Stimulated activated CD4-positive, alpha-beta T cell treated with anti-CD3 and anti-CD28 coated beads, Interleukin-2, amount 100 ng/mL, for 48 hours (primary cell): ENCODE results near the gene TP63.

Experiments
- DNase-seq, 2 donors: peaks; one replicate each; pipeline ENCODE4 v3.0.0-alpha.2; 2020

The TP63 gene

DNA sequence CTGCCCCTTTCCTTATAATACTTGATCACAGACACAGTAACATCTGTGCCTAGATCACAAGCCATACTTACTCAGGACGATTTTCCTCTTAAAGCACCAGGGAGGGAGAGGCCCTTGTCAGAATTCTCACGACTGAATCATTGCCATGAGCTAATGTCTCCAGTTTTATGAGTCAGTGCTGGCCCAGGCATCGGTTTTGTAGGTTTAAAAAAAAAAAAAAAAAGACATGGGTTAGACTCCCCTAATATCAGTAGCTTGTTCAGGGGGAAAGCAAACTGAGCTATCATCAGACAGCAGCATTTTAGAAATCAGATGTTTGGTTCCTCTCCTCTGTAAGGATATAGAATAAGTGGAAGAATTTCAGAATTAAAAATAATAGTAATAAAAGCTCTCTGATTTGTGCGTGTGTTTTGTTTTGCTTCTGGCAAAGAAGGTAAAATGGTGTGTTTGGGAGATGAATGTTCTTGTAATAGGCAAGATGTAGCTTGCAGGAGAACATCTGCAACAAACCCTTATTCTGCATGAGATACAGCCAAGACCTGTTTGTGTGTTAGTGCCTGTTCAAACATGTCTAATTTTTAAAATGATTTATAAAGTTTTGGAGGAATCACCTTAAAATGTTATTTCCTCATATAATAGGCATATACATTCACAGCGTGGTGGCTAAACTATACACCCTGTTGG, 193.6 kb downstream of the TP63 start:
- no peak for DNase-seq

DNA sequence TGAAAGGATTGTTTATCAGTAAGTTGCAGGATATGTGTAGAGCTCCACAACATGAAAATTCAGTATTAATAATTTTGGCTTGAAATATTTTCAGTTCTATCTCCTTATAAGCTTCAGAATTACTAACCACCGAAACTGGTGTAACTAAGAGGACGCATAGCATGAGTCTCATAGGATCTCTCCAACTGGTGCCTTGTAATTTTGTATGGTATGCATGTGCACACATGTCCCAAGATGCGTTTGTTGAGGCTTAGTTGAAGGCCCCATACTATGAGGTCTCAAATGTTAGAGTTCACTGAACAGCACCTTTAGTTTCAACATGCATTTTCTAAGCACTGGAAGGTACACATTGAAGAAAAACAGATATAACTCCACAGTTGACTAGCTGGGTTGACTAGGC, 195.4 kb downstream of the TP63 start:
- no peak for DNase-seq

DNA sequence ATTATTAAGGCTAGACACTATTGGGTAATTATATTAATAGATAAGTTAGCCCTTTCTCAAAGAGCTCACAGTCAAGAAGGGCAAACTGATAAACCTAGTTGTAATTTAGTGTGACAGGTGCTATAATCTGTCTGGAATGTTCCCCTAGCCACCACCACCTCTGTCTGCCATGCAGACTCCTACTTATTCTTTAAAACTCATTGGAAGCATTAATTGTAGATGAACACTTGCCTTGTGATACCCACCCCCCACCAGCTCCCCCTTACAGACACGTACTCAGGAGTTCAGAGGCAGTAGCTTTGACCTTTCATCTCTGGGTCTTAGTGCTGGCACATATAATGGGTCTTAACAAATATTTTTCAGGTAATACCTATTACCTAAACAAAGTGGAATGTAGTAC, 195.9 kb downstream of the TP63 start:
- no peak for DNase-seq

DNA sequence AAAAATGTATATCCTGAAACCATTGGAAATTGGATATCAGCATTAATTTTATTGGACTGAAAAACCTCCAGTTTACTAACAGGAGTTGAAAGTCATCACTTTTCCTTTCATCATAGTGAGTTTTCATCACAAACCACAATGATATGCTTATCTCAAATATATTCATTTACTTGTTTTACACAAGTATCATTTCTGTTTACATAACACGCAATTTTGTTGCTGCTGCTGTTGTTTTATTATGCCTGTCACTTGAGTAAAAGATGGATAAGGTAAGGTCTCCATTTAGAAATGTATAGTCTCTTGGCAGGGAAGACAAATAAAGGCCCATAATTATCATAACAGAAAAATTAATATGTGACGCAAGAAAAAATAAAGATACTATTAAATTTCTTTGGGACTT, 199.2 kb downstream of the TP63 start:
- no peak for DNase-seq

DNA sequence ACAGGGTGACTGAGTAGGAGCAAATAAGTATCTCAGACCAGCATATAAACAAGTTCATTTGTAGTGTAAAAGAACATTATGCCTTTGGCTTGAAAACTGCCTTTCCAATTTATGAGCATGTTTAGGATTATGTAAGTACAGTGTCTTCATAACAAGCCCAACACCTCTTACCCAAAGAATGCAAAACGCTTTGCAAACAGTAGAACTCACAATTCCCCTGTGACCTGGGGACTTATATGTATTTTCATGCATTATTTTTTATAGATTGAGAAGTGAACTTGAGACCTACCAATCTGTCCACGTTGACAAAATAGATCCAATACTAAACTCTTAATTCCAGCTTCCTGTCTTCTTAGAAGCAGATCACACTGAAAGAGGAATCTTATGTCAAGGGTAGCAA, 202.1 kb downstream of the TP63 start:
- DNase-seq, result no peak

DNA sequence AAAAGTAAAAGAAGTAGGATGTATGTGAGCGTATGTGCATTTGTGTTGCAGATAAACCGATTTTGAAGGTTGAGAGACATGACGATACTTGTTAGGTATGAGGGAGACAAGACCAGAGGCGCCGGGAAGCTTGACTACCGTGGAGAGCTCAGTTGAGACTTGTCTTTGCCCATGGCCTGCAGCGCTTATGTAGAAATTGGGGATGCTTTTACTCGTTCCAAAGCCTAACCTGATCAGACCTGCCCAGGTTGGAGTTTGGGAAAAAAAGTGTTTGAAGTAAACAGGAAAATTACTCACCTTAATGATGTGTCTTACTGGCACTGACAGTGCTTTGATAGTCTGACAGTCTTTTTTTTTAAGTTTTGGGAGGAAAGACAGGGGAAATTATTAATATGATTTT, 202.8 kb downstream of the TP63 start:
- DNase-seq, result no peak

DNA sequence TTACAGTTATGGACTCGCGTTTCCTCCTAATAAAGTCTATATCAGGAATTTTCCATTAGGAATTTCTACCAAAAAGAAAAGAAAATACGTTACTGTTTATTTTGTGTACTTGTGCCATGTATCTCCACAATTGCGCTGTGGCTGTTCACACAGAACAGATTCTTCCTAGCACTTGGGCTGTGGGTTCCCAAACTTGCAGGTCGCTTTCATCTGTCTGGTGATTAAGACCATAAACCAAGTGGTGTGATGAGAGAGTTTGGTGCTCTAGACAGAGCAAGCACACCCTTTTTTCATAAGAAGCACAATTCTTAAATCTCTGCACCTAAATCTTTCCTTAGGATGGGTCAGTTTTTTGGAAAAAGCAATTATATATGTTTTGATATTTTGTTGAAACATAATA, 203.3 kb downstream of the TP63 start:
- no peak for DNase-seq

DNA sequence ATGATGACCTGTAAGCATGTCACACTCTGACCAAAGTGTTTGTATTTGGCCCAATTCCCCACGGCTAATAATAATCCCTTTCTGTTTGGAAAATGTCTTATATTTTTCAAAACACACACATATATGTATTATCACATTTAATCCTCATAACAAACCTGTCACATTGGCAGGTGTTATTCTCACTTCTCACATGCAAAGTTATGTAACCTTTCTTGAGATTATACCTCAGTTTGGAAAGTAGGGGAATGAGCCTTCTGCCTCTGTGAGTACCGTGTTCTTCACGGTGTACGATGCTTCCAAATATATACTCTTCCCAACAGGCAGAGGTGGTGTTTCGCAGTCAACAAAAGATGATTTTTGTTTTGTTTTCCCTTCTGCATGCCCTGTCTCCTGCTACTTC, 205.6 kb downstream of the TP63 start:
- DNase-seq, result no peak

DNA sequence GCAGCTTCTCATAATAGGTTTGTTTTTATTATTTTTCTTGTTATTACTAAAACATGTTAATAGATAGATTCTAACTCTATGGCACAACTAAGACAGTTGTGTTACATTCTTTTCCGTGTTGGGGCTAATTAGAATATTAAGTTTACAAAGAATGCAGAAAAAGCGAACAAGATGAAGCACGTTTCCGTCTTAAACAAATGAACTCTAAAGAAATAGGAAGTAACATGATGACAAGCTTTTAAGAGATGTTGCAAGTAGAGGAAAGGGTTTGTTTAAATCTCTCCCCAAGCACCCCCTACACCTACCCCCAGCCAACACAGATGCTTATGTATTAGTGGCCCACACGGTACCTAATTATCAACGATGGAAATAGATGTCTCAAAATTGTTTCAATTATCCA, 207.1 kb downstream of the TP63 start:
- no peak for DNase-seq

DNA sequence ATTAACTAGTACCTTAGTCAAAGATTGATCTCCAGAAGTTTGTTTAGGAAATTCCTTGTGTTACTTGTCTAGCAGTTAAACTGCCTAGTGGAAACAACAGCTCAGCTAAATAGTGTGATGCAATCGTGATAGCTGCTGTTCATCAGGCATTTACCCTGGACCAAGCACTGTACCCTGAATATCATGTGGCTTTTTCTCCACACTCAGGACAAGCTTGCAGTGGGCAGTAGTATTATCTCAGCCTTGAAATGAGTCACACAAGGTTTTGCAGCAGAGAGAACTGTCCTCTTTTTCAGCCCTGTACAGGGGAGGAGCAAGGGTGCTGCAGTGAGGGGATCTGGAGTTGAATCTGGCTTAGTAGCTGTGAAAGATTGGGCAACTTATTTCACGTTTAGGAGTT, 208.4 kb downstream of the TP63 start:
- DNase-seq, result no peak

DNA sequence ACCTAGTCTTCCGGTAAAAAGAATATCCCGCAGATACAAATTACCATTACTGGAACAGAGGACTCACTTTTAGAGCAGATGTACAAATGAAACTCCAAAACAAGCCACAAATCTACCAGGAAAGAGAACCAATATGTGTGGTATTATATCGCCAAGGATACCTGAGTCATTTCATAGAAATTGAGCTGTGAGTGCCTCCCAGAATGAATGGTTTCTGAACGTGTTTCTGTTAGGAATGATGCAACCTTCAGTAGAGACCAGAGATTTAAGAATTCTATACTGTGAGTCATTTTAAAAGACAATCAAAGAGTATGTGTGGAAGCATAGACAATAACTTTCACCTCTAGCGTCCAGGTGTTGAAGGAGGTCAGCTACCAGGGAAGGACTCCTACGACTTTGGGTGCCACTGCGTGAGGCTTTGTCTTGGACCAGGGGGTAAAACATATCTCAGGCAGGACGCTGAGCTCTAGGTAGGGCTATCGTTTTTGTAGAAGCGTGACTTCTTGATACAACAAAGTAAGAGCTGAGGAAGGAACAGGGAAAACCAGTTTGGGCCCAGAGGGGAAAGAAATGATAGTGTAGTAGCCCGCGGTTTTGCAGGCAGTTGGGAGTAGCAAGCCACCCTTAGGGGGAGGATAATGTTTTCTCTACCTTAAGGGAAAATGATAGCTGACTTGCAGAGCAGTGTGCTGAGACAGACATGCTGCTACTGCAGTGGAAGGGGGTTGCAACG, 210.4 kb downstream of the TP63 start:
- no peak for DNase-seq

DNA sequence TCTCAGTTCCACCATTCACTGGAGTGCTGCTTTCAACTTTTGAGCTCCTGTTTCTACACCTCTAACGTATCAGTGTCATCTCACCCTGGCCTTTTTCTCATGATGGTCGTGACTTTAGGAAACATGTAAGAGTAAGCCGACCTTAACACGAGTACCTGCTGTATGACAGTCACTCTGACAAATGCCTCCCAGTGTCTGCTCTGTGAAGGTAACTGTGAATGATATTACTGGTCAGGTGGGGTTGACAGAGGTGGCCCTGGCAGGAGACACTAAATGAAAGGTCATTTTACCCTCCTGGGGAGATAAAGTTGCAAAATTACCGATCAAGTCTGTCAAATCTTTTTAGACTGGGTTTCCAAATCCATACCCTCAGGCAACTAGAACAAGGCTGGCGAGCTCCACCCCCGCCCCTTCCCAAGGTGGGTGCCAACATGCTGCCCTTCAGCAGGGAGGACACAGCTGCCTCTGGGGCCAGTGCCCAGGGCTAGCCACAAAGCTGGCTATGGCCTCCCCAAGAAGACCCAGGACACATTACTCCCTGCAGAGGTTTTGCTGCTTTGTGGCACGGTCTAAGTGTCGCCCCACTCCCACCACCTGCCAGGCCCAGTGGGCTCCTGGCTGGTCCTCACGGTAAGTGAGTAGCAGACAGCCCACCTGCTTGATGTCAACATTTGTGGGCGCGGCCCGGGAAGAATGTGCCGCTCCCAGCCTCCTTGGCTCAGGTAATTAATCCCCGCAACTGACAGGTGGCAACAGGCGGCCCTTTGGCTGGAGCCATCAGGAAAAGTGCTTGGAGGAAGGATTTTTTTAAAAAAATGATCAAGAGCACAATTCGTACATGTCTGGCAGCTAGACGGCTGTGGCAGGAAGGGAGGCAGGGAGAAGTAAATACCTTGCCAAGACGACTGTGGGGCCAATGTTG, 211.8 kb downstream of the TP63 start:
- DNase-seq, result no peak

DNA sequence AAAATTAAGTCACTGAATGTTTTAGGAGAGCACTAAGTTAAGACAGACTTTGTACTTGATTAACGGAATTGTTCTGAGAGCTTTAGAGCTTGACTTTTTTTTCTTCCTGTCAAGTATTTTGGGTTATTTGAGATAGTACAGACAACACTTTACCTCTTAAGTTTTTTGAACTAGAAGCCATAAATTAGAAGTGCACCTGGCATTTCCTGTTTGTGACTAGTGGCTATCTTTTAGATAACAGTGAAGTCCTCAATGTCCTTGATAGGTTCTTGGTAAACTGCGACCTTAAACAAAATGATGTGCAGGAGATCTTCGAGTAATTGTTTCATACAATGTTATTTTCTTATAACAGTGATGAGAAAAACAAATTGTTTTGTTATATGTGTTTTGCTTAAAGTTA, 213.9 kb downstream of the TP63 start:
- no peak for DNase-seq

DNA sequence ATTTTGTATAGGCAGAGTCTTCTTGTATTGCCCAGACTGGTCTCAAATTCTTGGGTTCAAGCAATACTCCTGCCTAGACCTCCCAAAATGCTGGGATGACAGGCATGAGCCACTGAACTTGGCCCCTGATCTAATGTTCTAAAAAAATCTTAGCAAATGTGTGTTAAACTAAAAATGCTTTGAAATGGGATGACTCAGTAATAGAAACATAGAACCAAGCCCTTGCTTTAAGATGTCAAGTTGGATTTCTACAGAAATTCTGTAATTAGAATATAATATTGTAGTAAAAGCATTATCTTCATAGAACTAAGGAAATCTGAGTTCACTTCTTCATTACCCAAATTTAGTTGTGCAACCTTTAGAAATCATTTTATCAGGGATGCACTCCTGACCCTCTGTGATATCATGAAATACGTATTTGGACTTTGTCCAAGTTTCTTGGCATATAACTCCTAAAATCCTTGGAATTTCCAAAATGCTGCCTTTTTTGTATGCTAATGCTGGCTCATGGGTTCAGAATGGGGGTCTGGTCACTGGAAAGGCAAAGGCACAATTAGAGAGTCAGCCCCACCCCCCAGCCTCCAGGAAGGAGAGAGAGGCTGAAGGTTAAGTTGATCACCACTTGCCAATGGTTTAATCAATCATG, 217.3 kb downstream of the TP63 start:
- no peak for DNase-seq

DNA sequence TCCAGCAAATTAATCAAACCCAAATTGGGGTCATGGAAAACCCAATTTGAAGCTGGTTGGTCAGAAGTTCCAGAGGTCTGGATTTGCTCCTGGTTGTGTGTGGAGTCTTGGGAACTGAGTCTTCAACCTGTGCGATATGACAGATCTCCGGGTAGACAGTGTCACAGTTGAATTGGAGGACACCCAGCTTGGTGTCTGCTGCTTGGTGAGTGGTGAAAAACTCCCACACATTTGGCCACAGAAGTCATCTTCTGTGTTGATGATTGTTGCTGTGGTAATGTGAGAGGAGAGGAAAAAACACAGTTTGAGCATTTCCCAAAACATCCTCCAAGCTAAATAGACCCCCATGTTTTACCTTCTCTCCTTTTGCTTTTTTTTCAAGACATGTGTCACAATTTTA, 218.1 kb downstream of the TP63 start:
- DNase-seq, result no peak

DNA sequence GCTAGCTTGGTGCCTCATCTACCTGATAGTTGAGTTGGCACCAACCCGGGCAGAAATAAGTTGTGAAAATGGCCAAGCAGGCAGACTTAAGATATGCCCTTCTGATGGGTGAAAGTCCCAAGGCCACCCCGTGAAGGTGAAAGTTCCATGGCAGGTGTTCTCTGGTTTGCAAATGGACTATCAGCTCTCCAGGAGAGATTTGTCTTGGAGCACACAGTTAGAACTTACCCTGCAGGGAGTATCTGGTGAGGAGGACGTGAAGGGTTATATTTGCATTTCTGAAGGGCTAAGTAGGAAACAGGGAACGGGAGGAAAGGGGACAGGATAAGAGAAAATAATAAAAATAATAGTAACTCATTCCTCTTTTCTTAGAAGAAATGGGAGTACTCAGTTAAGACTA, 220.5 kb downstream of the TP63 start:
- no peak for DNase-seq

DNA sequence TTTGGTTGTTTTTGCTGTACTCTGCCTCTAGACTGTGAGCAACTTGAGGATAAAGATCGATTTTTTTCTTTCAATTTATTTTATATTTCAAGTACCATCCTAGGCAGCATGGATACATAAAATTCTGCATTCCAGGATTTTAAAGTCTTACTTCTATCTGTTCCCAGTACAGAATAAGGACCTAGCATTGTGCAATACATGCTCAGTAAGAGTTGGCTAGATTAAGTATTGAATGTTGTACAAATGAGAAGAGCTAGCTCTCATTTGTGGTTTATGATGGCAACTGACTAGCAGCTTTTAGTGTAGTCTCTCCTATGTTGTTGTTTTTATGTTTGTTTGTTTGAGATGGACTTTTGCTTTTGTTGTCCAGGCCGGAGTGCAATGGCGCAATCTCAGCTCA, 222.7 kb downstream of the TP63 start:
- DNase-seq, result no peak

DNA sequence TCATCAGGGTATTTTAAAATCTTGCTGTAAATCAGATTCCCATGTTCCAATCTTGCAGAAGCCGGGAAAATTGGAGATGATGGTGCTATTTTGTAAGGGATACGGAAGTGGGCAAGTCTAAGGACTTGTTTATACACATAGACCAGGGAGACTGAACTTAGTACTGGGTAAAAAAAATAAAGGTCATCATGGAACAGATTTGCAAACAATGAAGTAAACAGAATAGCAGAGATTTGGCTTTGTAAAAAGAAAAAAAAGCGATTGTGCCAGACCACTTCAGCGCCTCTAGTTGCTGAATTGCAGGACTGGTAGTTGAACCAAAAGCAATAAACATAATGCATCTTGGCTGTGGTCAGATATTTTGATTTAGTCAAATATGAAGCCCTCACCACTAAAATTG, 229.1 kb downstream of the TP63 start:
- DNase-seq, result no peak

DNA sequence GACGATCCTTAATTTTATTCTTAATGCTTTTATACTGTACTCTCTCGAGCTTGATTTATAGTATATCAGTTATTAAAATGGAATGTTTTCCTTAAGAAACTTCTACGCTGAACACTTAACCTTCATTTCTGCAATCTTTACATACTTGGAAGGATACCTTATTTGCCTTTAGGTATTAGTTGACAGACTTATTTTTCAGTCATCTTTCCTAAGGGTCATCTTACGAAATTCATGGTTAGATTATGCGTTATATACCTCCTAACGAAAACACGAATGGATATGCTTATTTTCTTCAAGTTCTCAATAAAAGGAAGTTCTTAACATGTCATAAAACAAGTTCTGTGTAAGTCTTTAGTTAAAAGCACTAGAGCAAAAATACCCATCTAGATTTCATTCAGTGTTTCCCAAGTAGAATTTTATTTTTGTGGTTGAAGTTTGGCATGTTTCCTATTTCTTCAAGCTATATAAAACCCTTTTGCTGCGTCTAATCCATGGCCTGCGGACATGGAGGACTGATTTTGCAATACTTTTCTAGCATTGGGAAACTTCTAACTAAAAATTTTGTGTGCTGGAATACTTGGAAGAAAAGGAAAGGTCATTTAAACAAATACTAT, 231.3 kb downstream of the TP63 start:
- no peak for DNase-seq

DNA sequence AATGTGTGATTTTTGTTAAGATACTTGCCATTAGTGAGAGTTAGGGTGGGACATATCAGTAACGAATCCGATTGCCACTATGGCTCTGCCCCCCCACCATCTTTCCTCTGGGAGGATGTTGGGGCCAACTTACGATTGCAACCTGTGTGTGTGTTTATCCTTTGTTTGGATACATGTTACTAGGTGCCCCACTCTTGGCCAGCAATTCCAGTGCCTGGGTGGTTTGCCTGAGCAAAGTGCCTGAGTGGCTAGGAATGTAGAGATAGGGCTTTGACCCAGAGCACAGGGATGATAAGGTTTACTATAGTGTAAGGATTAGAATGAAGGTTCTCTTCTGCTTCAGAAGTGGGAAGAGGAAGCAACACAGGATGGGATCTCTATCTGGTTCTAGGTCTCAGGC, 231.8 kb downstream of the TP63 start:
- no peak for DNase-seq

DNA sequence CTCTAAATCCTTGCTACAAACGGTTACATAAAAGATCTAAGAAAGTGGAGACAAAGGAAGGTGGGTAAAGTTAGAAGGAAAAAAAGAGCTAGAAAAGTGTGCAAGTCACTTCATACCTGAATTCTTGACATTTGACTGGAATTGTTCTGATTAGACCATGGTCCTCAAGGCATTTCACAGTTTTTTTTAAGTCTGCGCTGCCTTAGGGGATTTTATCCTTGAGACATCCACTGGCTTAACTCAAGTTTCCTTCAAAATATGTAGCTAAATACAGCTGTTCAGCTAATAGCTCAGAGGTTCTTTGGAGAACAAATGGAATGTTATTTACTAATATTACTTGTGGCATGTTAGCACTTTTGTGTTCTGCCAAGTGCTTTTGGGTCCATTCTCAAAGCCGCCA, 236.9 kb downstream of the TP63 start:
- DNase-seq, result no peak

DNA sequence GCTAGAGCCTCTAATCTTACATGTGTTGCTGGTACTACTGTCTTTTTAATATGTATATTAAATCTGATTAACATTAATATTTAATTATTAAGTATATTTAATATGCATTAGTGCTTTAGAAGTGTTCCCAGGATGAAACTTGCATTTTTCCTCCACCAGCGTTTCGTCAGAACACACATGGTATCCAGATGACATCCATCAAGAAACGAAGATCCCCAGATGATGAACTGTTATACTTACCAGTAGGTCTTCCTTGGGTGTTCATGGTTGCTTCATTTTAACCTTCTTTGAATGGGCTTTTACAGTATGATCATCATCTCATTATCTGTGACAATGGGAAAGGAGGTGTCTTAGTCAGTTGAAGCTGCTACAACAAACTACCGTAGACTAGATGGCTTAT, 238.0 kb downstream of the TP63 start:
- DNase-seq, result no peak

DNA sequence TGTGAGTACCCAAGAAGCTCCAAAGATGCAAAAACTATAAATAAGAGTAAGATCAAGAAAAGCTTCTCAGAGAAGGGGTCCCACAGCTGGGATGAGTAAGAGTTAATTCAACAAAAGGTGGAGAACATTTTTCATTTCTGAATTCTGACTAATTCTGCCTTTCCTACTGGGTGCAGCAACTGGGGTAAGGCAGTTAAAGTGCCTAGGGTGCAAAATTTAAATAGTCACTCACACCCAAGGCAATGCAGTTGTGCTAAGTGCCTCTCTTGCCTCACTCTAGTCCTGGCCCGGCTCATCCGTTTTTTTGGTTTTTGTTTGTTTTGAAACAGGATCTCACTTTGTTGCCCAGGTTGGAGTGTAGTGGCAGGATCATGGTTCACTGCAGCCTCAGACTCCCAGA, 240.2 kb downstream of the TP63 start:
- no peak for DNase-seq
